GM21447 (cell line): Measurements from ENCODE around the gene DGCR8.
A peak's percentile ranks its signal among the peaks of the same experiment; 100 is the strongest.

Source experiments
- ATAC-seq: cut with Tn5 transposase; IDR thresholded peaks from one replicate; pipeline ENCODE4 v1.9.1; 2021; ENCODE audit not compliant: unreplicated experiment

DGCR8 gene

GRCh38 chr22:20123366-20124082 lies 43.5 kb downstream of the DGCR8 start:
- ATAC-seq = no peak

- ATAC-seq = no peak
Observed at GRCh38 chr22:20124083-20124787, 44.2 kb downstream of the DGCR8 start.

GRCh38 chr22:20125201-20126174 lies 45.4 kb downstream of the DGCR8 start:
- no peak for ATAC-seq

GRCh38 chr22:20126284-20127029 lies 46.4 kb downstream of the DGCR8 start:
- ATAC-seq = no peak

GRCh38 chr22:20127318-20127868 lies 47.4 kb downstream of the DGCR8 start:
- no peak for ATAC-seq

GRCh38 chr22:20127869-20128618 lies 48.0 kb downstream of the DGCR8 start:
- no peak for ATAC-seq

GRCh38 chr22:20128619-20128901 lies 48.5 kb downstream of the DGCR8 start:
- ATAC-seq = no peak

- no peak for ATAC-seq
Observed at GRCh38 chr22:20128902-20129746, 49.1 kb downstream of the DGCR8 start.

- no peak for ATAC-seq
Observed at GRCh38 chr22:20129747-20130014, 49.6 kb downstream of the DGCR8 start.

GRCh38 chr22:20130319-20130718 lies 50.3 kb downstream of the DGCR8 start:
- no peak for ATAC-seq

- ATAC-seq = peak; percentile 45
Observed at GRCh38 chr22:20130731-20131596, 50.9 kb downstream of the DGCR8 start.

- peak; percentile 48 for ATAC-seq
Observed at GRCh38 chr22:20131597-20131858, 51.5 kb downstream of the DGCR8 start, which contains the start of gene ZDHHC8. Gene ZDHHC8 (plus strand): TSS chr22:20131804. CDS start chr22:20131948, 144 bp downstream.

GRCh38 chr22:20131859-20132685 lies 52.0 kb downstream of the DGCR8 start:
- no peak for ATAC-seq

GRCh38 chr22:20132686-20133246 lies 52.7 kb downstream of the DGCR8 start:
- ATAC-seq = no peak

GRCh38 chr22:20133930-20134549 lies 54.0 kb downstream of the DGCR8 start:
- no peak for ATAC-seq

- no peak for ATAC-seq
Observed at GRCh38 chr22:20135265-20135664, 55.2 kb downstream of the DGCR8 start.
